Type B pancreatic cell (in vitro differentiated cells): Measurements from ENCODE around the gene MMP21. TPM values are rescaled to one million over a fixed set of nuclear protein-coding genes. Genes with fewer than 3 reads are reported as not detected.

ENCODE experiments used
- DNase-seq: peaks from one replicate; pipeline ENCODE4 v3.0.0; 2021; ENCODE audit warnings: mixed read lengths; ENCODE audit not compliant: unreplicated experiment; ENCODE audit errors: extremely low spot score
- H3K27ac Mint-ChIP-seq: 2 replicates; pipeline ENCODE4 v1.8.0; 2021; ENCODE audit warnings: mild to moderate bottlenecking, mixed read lengths
- H3K27me3 Mint-ChIP-seq: 2 replicates; pipeline ENCODE4 v1.8.0; 2021; ENCODE audit warnings: mixed read lengths
- H3K36me3 Mint-ChIP-seq: 2 replicates; pipeline ENCODE4 v1.8.0; 2021; ENCODE audit warnings: mixed read lengths
- H3K4me1 Mint-ChIP-seq: one replicate; pipeline ENCODE4 v1.8.0; 2021; ENCODE audit warnings: mixed read lengths; ENCODE audit not compliant: unreplicated experiment
- H3K4me3 Mint-ChIP-seq: 2 replicates; pipeline ENCODE4 v1.8.0; 2021; ENCODE audit warnings: mild to moderate bottlenecking, mixed read lengths
- H3K9me3 Mint-ChIP-seq: 2 replicates; pipeline ENCODE4 v1.8.0; 2021; ENCODE audit warnings: mixed read lengths
- total RNA-seq: library from RNA; stranded (reverse); gene quantifications from 2 replicates; pipeline ENCODE4 v1.2.1, GENCODE V29; 2021; ENCODE audit warnings: low replicate concordance
- TF ChIP-seq, protein P1 (sequence below): fragments of 200-600 bp; sonication (generic); conservative IDR thresholded peaks from 2 replicates; pipeline ENCODE4 v1.5.0; 2021; ENCODE audit warnings: antibody characterized with exemption, mild to moderate bottlenecking

Gene MMP21
- total RNA-seq, 1 donor from 2014 or later, result 0.31 TPM

DNA sequence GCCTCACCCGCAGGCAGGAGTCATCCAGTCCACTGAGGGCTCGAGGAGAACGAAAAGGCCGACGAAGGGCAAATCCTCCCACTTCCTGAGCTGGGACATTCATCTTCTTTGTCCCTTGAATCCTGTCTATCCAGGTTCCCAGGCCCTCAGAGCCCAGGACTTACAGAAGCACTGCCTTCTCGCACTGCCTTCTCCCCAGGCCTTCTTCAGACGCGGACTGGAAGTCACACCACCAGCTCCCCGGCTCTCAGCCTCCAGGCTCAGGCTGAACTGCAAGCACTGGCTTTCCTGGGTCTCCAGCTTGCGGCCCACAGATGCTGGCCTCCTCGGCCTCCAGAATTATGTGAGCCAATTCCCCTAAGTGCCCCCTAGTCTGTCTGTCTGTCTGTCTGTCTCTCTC lies 6.4 kb upstream of the MMP21 start:
- H3K4me3 Mint-ChIP-seq, result no peak overlapping the region
- no peaks in the 10 kb centered on the region for H3K27me3 Mint-ChIP-seq
- H3K9me3 Mint-ChIP-seq, result no peaks in the 10 kb centered on the region
- TF ChIP-seq, protein P1, sequence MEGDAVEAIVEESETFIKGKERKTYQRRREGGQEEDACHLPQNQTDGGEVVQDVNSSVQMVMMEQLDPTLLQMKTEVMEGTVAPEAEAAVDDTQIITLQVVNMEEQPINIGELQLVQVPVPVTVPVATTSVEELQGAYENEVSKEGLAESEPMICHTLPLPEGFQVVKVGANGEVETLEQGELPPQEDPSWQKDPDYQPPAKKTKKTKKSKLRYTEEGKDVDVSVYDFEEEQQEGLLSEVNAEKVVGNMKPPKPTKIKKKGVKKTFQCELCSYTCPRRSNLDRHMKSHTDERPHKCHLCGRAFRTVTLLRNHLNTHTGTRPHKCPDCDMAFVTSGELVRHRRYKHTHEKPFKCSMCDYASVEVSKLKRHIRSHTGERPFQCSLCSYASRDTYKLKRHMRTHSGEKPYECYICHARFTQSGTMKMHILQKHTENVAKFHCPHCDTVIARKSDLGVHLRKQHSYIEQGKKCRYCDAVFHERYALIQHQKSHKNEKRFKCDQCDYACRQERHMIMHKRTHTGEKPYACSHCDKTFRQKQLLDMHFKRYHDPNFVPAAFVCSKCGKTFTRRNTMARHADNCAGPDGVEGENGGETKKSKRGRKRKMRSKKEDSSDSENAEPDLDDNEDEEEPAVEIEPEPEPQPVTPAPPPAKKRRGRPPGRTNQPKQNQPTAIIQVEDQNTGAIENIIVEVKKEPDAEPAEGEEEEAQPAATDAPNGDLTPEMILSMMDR, result no peak
- H3K36me3 Mint-ChIP-seq, result peaks cover 6% of the 10 kb centered on the region
- H3K27ac Mint-ChIP-seq, result no peak overlapping the region
- H3K4me1 Mint-ChIP-seq, result no peaks in the 10 kb centered on the region
- peak; percentile 52 for DNase-seq

DNA sequence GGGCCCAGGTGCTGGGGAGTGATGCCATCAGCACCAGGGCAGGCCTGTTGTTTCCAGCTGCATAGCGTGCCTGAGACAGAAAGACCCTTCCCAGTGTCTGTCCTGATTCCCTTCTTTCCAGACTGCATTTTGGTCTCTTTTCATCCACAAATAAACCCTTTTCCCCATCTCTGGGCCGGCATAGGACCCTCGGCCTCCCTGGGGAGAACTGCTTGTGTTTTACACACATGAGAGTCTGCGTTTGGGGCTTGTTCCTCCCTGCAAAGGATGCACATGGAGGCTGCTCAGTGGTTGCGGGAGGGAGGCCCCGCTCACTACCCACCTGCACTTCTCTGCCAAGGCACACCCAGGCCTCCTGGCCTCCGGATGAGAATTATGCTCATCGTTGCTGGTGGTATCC lies 5.8 kb upstream of the MMP21 start:
- no peaks in the 10 kb centered on the region for H3K4me1 Mint-ChIP-seq
- no peaks in the 10 kb centered on the region for H3K9me3 Mint-ChIP-seq
- DNase-seq, result peak; percentile 54
- H3K27ac Mint-ChIP-seq, result no peak overlapping the region
- H3K4me3 Mint-ChIP-seq, result no peak overlapping the region
- H3K36me3 Mint-ChIP-seq, result peaks cover 5% of the 10 kb centered on the region
- TF ChIP-seq, protein P1, result no peak
- H3K27me3 Mint-ChIP-seq, result no peaks in the 10 kb centered on the region

DNA sequence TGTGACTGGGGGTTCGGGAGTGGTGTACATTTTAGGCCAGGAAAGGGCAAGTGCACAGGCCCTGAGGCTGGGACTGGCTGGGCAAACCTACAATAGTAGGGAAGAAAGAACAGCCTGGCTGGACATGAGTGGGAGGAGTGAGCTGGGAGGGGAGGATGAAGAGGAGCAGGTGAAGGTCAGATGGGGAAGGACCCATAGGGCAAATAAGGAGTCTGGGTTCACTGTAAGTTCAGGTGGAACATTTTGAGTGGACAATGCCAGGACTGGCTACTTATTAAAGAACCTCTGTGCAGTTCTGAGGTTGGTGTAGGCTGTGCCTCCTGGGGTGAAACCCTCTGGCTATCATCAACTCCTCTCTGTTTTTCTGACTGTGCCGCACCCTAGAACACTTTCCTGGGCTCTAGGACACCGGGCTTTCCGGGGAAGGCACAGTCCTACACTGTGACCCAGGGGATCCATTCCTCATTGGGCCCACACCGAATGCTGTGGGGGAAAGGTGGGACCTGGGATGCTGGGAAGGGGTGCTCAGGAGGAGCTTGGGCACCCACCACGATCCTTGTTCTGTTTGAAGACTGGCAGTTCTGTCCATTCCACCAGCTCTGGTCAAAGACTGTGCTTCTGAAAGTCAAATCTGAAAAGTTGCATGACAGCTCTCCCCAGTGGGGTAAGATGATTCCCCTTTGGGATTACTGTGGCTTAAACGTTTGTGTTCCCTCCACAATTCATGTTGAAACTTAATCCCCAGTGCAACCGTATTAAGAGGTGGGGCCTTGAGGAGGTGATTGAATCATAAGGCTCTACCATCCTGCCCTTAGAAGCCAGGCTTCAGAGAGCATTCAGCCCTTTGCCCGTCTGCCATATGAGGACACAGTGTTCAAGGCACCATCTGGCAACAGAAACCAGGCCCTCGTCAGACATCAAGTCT lies 4.0 kb upstream of the MMP21 start:
- Mint-ChIP-seq H3K4me3 (no peak overlapping the region), H3K27me3 (no peaks in the 10 kb centered on the region), H3K27ac (no peak overlapping the region), H3K36me3 (no peaks in the 10 kb centered on the region), H3K4me1 (no peaks in the 10 kb centered on the region), H3K9me3 (no peaks in the 10 kb centered on the region)
- peak; percentile 40 for DNase-seq
- TF ChIP-seq, protein P1, result no peak

DNA sequence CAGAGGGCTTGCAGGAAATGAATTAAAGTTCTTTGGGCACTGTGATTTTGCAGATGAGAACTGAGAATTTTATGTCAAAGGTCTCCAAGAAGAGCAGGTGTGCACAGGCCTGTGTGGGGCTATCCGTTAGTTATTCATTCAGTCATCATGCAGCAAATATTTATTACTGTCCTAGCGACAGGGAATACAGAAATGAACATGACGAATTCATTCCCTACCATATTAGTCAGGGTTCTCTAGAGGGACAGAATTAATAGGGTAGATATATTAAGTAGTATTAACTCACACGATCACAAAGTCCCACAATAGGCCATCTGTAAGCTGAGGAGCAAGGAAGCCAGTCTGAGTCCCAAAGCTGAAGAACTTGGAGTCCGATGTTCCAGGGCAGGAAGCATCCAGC lies 2.9 kb upstream of the MMP21 start:
- Mint-ChIP-seq H3K27ac (no peak overlapping the region), H3K4me1 (no peaks in the 10 kb centered on the region), H3K4me3 (no peak overlapping the region), H3K36me3 (no peaks in the 10 kb centered on the region), H3K9me3 (no peaks in the 10 kb centered on the region), H3K27me3 (no peaks in the 10 kb centered on the region)
- DNase-seq, result no peak
- TF ChIP-seq, protein P1, result no peak

DNA sequence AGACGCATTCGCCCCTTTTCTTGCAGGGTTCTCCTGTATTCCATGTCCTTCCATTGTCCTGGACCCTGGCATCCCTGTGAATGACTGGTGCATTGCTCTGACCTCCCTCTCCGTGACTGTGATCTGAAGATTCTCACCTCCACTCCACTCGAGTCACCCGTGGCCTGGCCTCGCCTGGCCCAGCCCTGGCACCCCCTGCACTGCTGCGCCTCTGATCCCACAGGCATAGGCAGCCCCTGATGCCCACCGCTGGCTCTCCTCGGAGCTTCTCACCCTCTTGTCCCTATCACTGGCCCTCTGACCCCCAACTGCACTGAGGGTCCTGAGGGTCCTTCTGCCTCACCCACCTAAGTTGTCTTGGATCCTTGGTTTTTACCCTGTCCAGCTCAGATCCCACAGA lies 2.2 kb upstream of the MMP21 start:
- peak; percentile 51 for DNase-seq
- Mint-ChIP-seq H3K4me3 (no peak overlapping the region), H3K4me1 (no peaks in the 10 kb centered on the region), H3K27me3 (no peaks in the 10 kb centered on the region), H3K27ac (no peak overlapping the region), H3K36me3 (no peaks in the 10 kb centered on the region), H3K9me3 (no peaks in the 10 kb centered on the region)
- TF ChIP-seq, protein P1, result no peak
